Measurements from ENCODE around the gene TRIM41.
"Not testable (repeated sequence)": the region's sequence is repeated elsewhere in the genome, so short reads cannot be mapped to it uniquely, and the experiment has no call there.

The TRIM41 gene

DNA sequence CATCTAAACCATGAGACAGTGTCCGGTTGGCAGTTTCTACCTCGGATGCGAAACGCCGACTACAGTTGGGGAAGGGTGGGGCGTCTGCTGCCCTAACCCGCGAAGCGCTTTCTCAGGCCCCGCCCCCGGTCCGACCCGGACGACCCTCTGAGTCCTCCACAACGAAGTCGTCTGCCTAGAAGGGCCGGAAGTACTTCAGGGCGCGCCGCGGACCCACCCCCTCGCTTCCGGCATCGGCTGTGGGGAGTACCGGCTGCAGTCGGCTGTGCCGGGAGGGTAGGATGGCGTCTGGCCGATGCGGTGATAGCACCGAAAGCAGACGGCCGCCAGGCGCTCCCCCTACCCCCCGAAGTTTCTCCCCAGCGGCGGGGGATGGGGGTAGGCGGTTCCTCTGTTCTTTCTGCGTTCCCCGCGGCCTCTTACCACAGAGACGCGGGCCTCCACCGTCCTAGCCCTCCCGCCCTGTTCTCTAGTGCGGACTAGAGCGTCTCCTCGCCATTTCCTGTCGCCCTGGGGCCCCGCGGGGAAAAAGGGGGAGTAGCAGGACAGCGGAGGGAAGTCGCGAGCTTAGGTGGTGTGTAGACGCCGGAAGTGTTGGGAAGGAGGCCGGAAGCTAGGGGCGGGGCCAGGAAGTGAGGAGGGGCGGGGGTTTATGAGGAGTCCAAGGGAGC, at the start of gene TRIM41:
TSS of gene TRIM41 (plus strand) at position 224 of the 671 bp plus-strand sequence. CDS start 719 bp downstream, outside the sequence.
- peak; percentile 99 for DNase-seq

DNA sequence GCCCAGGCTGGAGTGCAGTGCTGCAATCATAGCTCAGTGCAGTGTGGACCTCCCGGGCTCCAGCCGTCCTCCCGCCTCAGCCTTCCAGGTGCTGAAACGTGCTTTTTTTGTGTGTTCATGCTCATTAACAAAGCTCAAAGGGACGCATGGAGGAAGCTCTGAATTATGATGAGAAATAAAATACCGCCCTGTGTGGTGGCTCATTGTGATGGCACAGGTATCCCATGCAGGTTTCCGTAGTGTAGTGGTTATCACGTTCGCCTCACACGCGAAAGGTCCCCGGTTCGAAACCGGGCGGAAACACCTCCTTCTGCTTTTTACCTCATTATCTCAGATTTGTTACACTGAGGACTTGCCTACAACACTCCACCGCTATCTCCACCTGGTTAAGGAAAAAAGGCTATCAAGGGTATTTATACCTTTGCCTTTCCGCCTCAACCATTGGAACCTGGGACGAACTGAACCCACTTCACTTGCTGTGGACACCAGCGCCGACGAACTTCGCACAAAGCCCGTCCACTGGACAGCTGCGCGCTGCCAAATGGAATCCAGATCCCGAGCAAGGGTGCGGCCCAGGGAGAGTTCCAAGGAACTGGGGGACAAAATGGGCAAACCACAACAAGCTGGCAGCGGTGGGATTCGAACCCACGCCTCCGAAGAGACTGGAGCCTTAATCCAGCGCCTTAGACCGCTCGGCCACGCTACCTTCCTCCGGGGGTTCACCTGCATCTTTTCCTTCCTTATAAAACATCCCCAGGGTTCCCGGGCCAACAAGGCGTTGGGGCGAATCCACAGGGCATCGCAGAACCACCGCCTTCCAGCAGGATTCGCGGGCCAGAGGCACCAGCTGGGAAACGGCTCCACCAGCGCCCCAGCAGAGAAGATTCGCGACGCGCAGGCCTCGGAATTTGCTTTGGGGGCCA, 49.4 kb upstream of the TRIM41 start:
- peak; percentile 79 for DNase-seq

DNA sequence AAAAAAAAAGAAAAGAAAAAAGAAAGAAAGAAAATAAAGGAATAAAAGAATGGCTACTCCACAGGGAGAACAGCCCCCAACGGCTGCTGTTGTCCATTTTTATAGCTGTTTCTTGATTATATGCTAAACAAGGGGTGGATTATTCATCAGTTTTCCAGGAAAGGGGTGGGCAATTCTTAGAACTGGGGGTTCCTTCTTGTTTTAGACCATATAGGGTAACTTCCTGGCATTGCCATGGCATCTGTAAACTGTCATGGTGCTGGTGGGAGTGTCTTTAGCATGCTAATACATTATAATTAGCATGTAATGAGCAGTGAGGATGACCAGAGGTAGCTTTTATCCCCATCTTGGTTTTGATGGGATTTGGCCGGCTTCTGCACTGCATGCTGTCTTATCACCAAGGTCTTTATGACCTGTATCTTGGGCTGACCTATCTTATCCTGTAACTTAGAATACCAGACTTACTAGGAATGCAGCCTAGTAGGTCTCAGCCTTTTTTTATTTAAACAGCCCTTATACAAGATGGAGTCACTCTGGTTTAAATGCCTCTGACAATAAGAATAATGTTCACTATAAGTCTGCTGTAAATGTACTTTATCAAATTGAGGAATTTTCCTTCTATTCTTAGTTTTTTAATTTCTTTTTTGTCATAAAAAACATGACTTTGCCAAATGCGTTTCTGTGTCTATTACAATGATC, 46.7 kb upstream of the TRIM41 start:
- DNase-seq: no peak

DNA sequence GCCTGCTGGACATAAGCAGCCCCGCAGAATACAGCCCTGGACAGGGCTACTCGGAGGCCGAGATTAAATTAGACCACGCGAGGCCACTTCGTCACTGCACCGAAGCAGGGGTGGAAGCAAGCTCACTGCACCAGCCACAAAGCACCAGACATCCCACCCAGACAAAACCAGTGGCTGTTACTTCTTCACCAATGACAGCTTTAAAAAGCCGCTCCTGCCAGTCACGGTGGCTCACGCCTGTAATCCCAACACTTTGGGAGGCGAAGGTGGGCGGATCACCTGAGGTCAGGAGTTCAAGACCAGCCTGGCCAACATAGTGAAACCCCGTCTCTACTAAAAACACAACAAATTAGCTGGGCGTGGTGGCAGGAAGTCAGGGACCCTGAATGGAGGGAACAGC, 45.5 kb upstream of the TRIM41 start:
- DNase-seq: not testable (repeated sequence)

DNA sequence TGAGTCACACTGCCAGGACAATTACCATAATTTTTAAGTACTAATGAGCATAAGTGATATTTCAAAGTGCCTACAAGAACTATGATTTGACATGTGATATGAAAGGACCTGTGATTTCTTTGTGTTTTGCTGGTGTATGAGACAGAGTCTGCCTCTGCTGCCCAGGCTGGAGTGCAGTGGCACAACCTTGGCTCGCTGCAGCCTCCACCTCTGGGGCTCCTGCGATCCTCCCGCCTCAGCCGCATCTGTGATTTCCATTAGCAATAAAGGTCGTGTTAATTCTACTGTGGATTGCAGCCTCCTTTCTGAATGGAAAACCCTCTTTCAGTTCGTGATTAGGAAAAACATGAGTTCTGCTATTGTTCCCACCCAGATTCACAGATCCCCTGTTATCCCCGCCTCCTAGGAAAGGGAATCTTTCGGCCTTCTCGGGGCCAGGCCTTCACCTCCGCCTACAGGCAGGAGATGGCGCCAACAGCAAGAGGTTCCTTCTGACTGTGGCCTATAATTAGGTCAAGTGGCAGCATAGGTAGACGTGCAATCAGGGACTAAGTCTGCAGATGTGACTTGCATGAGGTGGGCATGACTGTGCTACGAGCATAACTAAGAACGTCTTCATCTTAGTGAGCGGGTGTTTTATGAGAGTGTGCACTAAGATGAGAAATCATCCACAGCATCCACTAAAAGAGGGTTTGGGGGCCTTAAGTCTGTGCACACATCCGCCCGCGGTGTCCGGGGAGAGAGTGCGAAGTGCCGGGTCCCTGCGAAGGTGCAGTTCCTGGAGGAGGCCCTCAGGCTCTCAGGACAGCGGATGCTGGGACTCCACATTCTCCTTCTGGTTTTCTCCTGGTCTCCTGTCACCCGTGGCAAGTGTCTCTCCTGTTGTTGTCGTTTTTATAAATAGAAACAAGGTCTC, 41.2 kb upstream of the TRIM41 start:
- DNase-seq: peak; percentile 70

DNA sequence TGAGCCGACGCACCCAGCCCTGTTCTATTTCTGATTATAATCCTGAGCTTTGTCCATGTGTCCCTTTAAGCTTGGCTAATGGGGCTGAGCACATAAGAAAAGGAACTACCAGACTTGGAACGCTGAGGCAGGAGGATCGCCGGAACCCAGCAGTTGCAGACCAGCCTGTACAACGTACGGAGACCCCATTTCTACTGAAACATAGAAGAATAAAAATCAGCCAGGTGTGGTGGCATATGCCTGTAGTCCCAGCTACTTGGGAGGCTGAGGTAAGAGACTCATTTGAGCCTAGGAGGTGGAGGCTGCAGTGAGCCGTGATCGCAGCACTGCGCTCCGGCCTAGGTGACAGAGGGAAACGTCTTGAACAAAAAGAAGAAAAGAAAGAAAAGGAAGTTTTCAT, 40.4 kb upstream of the TRIM41 start:
- DNase-seq: no peak

DNA sequence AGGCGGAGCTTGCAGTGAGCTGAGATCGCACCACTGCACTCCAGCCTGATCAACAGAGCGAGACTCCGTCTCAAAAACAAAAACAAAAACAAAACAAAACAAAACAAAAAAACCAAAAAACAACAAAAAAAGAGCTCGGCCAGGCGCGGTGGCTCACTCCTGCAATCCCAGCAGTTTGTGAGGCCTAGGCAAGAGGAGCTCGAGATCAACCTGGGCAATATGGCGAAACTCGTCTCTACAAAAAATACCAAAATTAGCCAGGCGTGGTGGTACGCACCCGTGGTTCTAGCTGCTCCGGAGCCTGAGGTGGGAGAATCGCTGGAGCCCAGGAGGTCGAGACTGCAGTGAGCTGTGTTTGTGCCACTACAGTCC, 38.2 kb upstream of the TRIM41 start:
- DNase-seq: no peak

DNA sequence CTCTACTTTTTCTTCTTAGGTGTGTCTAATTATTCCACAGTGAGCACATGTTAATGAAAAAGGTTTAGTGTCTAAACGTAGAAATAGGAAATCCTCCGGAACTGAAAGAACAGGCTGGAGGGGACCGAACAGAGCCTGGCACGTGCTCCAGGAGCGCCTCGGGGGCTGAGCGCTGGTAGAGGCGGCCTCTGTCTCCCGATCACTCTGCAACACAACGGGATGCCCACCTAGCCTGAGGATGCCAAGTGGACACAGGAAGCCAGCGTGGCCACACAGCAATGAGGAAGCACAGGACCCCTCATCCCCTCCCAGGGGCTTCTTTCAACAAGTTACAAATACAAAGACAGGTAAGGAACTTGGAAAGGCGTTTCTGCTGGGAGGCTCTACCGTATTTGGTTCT, 37.5 kb upstream of the TRIM41 start:
- no peak for DNase-seq

DNA sequence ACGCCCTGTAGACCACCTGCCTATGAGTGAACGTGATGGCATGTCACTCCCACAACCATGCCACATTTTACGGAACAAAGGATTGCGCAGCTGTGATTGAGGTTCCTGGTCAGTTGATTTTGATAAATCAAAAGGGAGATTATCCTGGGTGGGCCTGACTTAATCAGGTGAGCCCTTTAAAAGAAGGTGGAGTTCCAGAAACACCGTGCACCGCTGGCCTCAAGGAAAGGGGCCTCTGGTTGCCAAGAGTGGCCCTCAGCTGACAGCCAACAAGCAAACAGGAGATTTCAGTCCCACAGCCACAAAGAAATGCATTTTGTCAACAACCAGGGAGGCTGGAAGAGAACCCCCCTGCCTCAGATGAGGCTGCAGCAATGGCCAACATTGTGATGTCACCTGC, 37.1 kb upstream of the TRIM41 start:
- no peak for DNase-seq

DNA sequence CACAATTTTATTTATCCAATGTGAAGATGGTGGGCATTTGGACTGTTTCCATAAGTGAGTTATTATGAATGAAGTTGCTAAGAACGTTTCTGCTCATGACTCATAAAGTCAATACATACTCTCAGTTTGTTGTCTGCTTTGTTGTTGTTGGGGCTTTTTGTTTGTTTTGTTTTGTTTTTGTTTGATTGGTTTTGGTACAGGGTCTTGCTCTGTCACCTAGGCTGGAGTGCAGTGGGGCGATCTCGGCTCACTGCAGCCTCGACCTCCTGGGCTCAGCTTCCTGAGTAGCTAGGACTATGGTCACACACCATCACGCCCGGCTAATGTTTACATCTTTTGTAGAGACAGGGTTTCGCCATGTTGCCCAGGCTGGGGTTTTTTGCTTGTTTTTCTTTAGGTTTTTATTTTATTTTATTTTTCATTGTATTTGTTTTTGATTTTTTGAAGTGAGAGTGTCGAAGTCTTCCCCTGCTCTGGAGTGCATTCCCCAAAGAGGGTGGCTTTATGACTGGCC, 36.0 kb upstream of the TRIM41 start:
- DNase-seq: no peak

DNA sequence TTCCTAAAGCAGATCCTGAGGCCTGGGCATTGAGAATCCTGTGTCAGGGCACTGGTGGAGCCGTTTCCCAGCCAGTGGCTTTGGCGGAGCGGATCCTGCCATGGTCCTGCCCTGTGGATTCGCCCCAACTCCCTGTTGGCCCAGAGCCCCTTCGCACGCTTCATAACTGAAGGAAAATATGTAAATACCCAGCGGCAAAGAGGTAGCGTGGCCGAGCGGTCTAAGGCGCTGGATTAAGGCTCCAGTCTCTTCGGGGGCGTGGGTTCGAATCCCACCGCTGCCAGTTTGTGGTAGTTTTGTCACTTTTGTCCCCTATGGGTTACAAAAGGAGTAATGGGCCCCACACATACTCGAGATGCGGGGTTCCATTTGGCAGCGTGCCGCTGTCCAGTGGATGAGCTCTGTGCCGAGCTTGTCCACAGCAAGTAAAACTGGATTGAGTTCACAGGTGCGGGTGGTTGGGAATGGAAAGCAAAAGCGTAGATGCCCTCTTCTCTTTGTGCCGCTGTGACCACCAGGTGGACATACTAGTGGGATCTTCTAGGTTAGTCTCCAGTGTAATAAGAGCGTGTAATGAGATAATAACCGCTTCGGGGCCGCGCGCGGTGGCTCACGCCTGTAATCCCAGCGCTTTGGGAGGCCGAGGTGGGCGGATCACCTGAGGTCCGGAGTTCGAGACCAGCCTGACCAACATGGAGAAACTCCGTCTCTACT, 35.4 kb upstream of the TRIM41 start:
- peak; percentile 90 for DNase-seq

DNA sequence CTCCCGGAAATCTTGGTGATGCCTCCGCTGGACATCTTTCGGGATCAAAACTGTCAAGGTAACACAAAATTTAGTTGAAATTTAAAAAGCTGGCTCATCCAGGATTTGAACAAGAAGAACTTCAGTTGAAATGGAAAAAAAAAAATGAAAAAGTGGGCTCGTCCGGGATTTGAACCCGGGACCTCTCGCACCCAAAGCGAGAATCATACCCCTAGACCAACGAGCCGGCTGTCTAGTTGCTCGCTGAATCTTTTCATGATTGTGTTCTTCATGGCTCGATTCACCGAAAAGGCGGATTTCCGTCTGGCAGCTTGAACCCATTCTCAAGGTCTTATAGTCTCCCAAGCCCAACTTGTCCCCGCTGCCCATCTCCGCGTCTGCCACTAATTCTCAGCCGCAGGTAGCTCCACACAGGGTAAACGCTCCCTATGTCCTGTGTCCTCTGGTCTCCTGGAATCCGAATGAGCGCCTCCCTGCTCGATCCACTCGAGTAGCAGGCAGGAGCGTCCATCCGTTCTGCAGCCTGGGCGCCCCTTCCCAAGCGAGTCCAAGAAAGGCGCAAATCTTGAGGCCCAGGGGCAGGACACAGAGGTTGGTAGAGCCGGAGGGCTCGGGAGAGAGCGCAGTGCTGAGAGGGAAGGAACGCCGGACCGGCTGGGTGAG, 34.2 kb upstream of the TRIM41 start:
- peak; percentile 84 for DNase-seq

DNA sequence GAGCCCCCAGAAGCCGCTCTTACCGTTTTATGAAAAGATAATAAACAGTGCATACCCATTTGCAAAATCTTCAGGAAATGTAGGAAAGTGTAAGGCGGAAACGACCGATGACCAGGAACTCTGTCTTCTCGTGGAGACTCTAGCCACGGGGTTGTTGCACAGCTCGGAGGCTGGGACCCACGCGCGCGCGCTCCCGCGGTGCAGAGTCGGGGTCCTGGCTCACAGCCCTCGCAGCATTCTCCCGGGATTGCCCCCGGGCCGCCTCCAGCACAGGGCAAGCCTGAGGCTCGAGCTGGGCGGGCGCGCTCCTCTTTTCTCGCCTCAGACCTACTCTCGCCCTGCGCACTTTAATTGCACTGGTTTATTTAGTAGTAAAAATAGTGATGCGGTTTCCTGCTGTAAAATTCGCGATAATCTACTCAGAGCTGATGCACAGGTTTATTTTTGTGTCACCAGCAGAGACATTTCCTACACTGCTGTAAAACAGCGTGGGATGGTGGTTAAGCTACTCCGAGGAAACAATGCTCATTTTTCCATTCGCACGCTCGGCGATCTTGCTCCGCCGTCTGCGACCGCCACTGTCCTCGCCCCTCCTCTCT, 33.6 kb upstream of the TRIM41 start:
- DNase-seq: peak; percentile 25

DNA sequence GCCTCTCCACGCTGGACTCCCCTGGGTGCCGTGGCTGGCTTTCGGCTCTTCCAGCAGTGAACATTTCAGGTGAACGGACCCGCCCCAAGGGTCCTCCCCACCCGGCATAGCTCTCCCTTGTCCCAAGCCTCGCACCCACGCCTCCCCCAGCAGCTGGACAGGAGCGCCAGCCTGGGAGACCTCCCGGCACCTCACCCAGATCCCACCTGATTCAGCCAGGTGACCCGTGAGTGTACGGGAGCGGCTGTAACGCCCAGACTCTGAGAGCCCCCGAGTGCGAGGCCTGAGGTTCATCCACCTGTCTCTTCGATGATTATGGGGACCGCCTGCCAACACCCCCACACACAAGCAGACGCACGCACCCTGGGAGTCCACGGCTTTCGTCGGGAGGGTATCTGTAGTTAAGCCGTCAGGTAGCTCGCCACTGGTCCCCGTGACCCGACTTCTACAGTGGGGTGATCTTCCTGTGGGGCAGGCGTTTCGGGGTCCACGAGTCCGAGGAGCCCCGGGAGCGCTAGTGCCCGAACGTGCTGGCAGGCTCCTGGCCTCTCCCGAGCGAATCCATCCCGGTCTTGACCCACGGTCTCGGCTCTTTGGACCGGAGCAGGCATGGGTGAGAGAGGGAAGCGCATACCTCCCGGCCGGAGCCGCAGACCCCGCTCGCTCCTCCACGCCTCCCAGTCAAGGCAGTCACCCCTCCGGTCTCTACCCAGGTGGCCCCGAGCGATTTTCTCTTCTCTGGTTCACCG, 32.9 kb upstream of the TRIM41 start:
- peak; percentile 32 for DNase-seq

DNA sequence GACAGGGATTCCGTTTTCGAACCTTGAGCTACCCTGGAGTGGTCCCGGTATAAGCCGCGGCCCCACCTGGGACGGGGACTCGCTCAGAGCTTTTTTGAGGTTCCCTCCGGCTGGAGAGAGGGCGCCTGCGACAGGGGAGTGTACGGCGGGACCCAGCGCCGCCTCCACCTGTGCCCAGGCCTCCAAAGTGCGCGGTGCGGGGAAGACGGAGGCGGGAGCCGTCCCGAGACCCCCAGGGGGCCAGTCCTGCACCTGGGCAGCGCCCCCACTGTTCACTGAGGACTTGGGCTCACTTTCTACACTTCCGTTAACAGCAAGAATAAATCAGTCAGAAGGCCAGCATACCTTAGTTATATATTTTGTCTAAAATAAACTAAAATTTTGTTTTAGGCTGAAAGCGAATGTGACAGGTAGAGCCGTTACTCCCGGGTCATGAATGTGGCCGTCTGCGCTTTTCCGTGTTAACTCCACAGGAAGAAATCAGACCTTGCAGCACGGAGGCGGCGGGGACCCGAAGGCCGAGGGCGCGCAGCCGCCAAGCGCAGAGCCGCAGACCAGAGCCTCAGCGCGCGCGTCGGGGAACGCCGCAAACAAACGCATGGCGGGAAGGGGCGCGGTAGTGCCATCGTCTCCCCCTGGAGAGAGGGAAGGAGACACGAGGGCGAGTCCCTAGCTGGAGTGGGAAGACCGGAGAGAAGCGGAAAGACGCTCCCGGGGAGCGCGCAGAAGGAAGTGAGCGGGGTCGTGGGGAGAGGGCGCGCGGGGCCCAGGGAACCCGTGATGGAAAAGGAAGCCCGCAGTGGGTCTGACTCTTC, 32.2 kb upstream of the TRIM41 start:
- peak; percentile 52 for DNase-seq

DNA sequence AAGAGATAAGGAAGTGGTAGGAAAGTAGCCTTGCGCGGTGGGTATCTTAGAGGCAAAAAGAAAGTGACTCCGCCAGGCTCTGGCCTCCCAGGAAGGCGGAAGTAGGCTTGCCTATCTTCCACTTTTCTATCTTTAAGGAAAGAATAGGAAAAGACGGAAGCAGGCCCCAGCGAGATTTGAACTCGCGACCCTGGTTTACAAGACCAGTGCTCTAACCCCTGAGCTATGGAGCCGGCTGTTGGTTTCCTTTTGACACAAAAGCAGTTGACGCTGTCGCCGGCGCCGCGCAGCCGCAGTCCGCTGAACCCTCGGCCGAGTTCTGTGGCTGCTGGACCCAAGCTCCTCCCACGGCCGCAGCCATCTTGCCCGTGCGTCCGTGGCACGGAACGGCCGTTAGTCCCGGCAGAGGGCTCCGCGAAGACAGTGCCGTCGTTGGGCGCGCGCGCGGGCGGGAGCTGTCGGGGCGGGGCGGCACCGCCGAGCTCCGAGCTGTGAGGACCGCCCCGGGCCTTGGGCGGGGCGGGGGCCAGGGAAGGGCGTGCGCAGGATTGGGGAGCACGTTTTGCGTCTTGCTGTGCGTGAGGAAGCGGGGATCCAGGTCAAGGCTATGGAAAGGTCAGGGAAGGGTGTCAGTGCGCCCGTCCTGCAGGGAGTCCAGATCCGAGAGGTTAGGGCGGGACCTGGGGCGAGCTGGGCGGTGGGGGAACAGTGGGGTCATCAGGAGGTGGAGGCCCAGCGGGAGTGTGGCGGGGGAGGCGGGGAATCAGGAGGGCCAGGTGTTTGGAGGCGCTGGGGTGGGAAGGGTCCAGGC, 31.4 kb upstream of the TRIM41 start:
- DNase-seq: peak; percentile 97

DNA sequence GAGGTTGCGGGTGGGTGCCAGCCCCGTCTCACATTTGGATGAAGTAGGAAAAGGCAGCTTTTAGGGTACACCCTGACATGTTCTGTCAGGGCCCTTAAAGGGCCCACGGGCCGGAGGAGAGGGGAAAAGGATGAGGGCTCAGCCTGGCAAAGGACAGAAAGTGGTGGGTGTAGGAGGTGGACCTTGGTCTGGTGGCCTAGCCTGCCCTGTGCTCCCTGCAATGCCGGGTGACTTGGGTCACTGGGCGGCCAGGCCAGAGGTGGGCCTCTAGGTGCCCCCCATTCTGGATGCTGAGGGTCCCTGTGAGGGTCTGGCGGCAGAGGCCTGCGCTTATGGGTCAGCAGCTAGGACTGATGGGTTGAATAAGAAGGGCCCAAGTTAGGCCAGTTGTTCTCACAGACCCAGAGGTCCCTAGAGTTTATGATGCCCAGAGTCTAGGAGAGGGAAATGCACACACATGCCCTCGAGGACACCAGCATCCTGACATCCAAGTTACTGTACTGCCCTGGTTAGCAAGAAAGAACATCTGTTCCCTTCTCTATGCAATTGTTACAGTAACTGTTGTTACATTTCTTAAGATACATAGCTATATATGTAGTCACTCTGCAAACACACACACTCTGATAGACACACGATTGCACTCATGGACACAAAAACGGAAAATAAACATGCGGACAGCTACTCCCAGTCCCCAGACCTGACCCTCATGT, 30.6 kb upstream of the TRIM41 start:
- no peak for DNase-seq

All from EL (cell line).